M059J (cell line): ENCODE measurements around the gene ICAM1. TPM values are rescaled to one million over a fixed set of nuclear protein-coding genes. Genes with fewer than 3 reads are reported as not detected.

Source experiments
- DNase-seq: peaks from one replicate; pipeline ENCODE4 v3.0.0-alpha.2; 2012; ENCODE audit warnings: low read depth
- total RNA-seq: library from RNA; depleted of rRNA; stranded (reverse); fragments of >200 nt; shearing (Covaris generic); gene quantifications from 2 replicates; pipeline ENCODE4 v1.2.3, GENCODE V29; 2014; rRNA removed

ICAM1 gene
- total RNA-seq, 1 experiment from 2014 or later, result 88.4 TPM

DNA sequence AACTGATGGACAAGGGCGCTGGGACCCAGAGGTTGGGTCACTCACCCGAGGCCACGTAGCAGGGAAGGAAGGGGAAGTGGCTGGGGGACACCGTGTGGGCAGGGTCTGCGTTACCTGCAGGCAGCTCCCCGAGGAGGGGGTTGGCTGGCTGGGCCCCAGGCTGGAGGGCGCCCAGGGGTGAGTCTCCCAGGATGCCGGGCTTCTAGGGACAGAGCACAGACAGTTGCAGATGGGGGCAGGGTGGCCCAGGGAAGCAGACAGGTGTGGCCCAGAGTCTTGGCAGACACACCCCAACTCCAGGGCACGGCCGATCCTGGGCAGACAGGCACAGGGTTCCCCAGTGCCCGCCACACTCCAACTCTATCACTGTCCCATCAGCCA lies 50.5 kb downstream of the ICAM1 start:
- no peak for DNase-seq

DNA sequence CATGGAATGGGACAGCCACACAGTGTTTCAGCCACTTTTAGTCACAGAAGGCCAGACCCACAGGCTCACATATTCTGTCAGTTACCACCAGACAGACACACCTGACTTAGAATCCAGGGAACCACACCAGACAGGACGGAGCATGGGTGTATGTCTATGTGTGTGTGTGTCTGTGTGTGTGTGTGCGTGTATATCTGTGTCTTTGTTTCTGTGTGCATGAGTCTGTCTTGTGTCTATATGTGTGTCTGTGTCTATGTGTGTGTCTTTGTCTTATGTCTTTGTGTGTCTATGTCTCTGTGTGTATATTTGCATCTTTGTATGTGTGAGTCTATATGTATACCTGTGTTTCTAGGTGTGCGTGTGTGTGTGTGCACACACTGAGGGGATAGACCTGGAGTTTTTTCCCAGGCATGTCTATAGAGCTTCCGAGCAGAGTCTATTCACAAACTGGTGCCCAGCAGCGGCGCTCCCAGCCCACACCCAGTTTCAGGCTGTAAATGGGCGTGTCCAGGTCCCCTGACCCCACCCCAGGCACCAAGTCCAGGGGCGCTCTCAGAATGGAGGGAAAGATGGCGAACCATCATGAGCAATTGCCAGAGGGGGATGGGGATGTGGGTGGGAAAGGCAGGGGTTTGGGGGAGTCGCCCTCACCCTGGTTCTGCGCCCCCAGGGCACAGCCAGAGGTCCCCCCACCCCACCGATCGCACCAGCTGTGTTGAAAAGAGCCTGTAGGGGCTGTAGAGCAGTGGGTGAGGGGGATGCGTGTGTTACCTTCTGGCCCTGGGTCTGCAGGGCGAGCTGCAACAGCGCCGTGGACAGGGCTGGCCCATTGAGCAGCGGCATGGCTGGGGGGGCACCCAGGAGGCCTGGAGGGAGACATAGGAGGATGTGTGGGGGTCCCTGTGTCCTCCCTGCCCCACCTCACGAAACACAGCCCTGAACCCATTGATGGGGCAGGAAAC lies 51.2 kb downstream of the ICAM1 start:
- DNase-seq, result no peak

GRCh38 chr19:10325732-10326131 lies 54.8 kb downstream of the ICAM1 start:
- DNase-seq, result no peak

- no peak for DNase-seq
These were observed 56.9 kb downstream of the ICAM1 start for GRCh38 chr19:10327793-10328192.

GRCh38 chr19:10328558-10329429 lies 57.9 kb downstream of the ICAM1 start:
- no peak for DNase-seq

- DNase-seq, result no peak
These were observed 58.6 kb downstream of the ICAM1 start for GRCh38 chr19:10329555-10329954.

GRCh38 chr19:10332158-10332964 lies 61.4 kb downstream of the ICAM1 start:
- no peak for DNase-seq

DNA sequence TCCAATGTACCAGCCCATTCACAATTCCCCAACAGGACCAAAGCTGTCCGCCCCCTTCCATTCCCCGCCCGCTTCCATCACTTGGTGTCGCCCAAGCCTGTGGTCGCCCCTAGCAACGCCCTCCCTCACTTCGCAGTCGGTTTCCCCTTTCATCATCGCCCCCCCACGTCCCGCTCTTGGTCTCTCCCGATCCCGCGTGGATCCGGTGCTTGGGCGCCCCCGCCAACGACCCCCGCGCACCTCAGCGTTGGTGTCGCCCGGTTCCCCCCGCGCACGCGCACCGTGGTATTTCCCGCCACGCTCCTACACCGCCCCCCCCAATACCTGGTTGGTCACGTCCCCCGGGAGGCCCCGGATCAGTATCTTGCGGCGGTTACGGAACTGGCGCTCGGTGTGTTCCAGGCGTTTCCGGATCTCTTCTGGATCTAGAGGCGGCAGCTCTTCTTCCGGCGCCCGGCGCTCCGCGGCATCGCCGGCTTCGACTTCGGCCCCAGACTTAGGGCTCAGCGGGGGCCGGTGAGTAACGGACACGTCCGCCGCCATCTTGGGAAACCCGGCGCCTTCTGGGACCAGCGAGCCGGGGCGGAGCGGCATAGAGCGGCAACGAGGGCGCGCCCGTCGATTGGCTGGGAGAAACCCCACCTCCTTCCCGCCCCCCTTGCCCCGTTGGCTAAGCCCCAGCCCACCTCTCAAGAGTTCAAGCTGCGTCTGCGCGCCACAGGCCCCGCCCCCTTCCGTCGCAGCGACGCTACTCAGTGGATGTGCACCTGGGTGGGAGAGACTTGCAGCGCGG lies 62.2 kb downstream of the ICAM1 start, which contains the start of gene RAVER1:
Gene RAVER1, minus strand, starts transcription at position 565 of the 793 bp plus-strand sequence. Its CDS starts 22 bp downstream, at position 543.
- peak; percentile 96 for DNase-seq

- DNase-seq, result no peak
These were observed 63.1 kb downstream of the ICAM1 start for GRCh38 chr19:10333758-10334587.

DNA sequence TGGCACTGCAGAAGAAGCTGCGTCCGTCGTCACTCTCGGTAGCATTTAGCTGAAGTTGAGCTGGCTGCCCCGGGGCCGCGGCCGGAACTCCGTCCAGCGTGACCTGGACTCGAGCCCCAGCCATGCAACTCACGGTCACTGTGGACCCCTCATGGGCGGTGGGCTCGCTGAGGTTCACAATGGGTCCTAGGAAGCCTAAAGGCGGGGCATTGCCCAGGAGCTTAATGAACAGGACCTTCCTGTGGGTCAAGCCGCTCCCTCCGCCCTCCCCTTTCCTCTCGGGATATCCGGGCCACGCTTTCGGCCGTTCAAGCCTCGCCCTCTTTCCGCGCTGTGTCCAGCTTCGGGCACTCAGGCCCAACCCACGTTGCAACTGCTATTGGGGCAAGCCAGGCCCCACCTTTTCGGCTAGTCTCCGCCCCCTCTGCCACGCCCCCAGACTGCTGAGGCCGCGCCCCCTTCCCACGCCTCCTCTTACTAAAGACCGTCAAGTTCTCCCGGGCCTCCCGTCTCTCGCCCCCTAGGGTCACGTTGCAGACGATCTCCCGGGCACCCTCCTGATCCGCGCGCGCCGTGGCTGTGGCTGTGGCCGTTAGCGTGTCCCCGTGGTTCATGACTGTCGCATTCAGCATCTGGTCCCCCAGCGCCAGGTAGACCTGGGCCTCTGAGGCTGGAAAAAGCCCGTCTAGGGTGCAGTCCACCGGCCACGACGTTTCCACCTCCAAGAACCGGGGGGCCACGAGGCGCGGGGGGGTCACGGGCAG lies 63.9 kb downstream of the ICAM1 start:
- no peak for DNase-seq

- no peak for DNase-seq
These were observed 64.5 kb downstream of the ICAM1 start for GRCh38 chr19:10335352-10335985.

Other genes with a start within 250 kb of the ICAM1 start
- gene SHFL, start 184.8 kb upstream of the ICAM1 start, total RNA-seq, result 80.9 and 98.9 TPM in 2 replicates
- 0.25 TPM in 1 of 2 replicates, not detected in the other for gene ANGPTL6, start 168.4 kb upstream of the ICAM1 start, total RNA-seq
- 20.9 and 25.0 TPM in 2 replicates for gene PPAN, start 164.8 kb upstream of the ICAM1 start, total RNA-seq
- 0.96 and 6.5 TPM in 2 replicates for gene P2RY11, start 159.4 kb upstream of the ICAM1 start, total RNA-seq
- gene EIF3G, start 151.2 kb upstream of the ICAM1 start, total RNA-seq, result 261 and 266 TPM in 2 replicates
- 199 and 263 TPM in 2 replicates for gene DNMT1, start 76.2 kb upstream of the ICAM1 start, total RNA-seq
- gene S1PR2, start 39.8 kb upstream of the ICAM1 start, total RNA-seq, result 7.1 and 8.3 TPM in 2 replicates
- 53.8 and 96.4 TPM in 2 replicates for gene MRPL4, start 18.9 kb upstream of the ICAM1 start, total RNA-seq
- not detected in 2 replicates for gene ICAM4, start 15.8 kb downstream of the ICAM1 start, total RNA-seq
- 4.4 and 6.1 TPM in 2 replicates for gene ICAM5, start 18.8 kb downstream of the ICAM1 start, total RNA-seq
- gene ZGLP1, start 38.7 kb downstream of the ICAM1 start, total RNA-seq, result 0.94 TPM in 1 of 2 replicates, not detected in the other
- 26.7 and 37.9 TPM in 2 replicates for gene FDX2, start 44.9 kb downstream of the ICAM1 start, total RNA-seq
- 14.3 and 33.5 TPM in 2 replicates for gene RAVER1, start 62.4 kb downstream of the ICAM1 start, total RNA-seq
- not detected in 2 replicates for gene ICAM3, start 68.5 kb downstream of the ICAM1 start, total RNA-seq
- gene TYK2, start 109.5 kb downstream of the ICAM1 start, total RNA-seq, result 88.7 and 89.3 TPM in 2 replicates
- 109 and 233 TPM in 2 replicates for gene CDC37, start 132.4 kb downstream of the ICAM1 start, total RNA-seq
- gene PDE4A, start 149.4 kb downstream of the ICAM1 start, total RNA-seq, result 0.81 and 2.3 TPM in 2 replicates
- 39.8 and 75.4 TPM in 2 replicates for gene KEAP1, start 232.2 kb downstream of the ICAM1 start, total RNA-seq
- 10.3 and 11.9 TPM in 2 replicates for gene S1PR5, start 246.3 kb downstream of the ICAM1 start, total RNA-seq